ENCODE data around the gene PAN3. TPM values are rescaled to one million over a fixed set of nuclear protein-coding genes. Genes with fewer than 3 reads are reported as not detected.

PAN3 gene, protein sequence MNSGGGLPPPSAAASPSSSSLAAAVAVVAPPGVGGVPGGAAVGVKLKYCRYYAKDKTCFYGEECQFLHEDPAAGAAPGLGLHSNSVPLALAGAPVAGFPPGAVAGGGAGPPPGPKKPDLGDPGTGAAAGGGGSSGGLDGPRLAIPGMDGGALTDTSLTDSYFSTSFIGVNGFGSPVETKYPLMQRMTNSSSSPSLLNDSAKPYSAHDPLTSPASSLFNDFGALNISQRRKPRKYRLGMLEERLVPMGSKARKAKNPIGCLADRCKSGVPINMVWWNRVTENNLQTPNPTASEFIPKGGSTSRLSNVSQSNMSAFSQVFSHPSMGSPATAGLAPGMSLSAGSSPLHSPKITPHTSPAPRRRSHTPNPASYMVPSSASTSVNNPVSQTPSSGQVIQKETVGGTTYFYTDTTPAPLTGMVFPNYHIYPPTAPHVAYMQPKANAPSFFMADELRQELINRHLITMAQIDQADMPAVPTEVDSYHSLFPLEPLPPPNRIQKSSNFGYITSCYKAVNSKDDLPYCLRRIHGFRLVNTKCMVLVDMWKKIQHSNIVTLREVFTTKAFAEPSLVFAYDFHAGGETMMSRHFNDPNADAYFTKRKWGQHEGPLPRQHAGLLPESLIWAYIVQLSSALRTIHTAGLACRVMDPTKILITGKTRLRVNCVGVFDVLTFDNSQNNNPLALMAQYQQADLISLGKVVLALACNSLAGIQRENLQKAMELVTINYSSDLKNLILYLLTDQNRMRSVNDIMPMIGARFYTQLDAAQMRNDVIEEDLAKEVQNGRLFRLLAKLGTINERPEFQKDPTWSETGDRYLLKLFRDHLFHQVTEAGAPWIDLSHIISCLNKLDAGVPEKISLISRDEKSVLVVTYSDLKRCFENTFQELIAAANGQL
- total RNA-seq: 10 to 100 TPM; 32.9 to 65.4 TPM
- polyA plus RNA-seq: 10 to 100 TPM; 10.3 to 14.0 TPM
- long read RNA-seq, donor 1: 0 reads
- long read RNA-seq, donor 2: 0 reads
- long read RNA-seq, donor 3: 0 reads
- long read RNA-seq, donor 4, full-length matches to known transcripts: 1 of 1 reads
- long read RNA-seq, donor 4, partial matches to known transcripts: 0 of 1 reads
- long read RNA-seq, donor 4, other reads (novel, unspliced or antisense): 0 of 1 reads
- long read RNA-seq, donor 5, full-length matches to known transcripts: 1 of 9 reads
- long read RNA-seq, donor 5, partial matches to known transcripts: 8 of 9 reads
- long read RNA-seq, donor 5, other reads (novel, unspliced or antisense): 0 of 9 reads

DNA sequence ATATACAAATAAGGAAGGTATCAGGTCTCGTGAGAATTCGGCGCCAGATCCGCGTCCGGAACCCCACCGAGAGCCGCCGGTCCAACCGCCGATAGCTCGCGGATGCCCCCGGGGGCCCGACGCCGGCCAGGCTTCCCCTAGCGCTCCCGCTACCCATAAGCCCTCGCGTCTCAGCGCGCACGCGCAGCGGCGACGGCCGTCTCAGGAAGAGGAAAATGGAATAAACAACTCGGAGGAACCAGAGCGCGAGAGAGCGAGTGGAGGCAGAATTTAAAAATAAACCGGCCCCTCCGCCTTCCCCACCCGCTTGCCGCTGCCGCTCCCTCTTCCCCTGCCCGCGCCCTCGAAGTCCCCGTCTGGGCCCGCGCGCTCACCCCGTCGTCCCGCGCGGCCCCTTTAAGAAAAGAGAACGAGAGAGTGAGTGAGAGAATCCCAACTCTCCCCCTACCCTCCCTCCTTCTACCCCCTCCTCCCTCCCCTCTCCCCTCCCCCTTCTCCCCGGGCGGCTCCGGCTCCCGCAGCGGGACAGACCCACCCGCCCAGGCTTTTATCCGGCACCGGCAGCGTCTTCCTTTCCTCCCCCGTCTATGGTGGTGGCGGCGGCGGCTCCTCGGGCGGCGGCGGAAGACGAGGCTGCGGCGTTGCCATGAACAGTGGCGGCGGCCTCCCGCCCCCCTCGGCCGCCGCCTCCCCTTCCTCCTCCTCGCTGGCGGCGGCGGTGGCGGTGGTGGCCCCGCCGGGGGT is at the start of gene PAN3:
TSS of gene PAN3 (plus strand) at position 534 of the 744 bp plus-strand sequence. CDS start at position 647, 113 bp downstream.
- Histone ChIP-seq H3K27me3 (ENCODE audit: control insufficient read depth in 3 of 3, insufficient read depth in 3 of 3, low read length in 2 of 3) (no peaks in the 10 kb centered on the region), H3K9ac (ENCODE audit: insufficient read depth in 1 of 2, low read length in 2 of 2) (peak within 1 kb of the TSS; percentile 73 to 88), H3K36me3 (ENCODE audit: control insufficient read depth in 4 of 4, insufficient read depth in 4 of 4, low read length in 4 of 4) (peaks cover 0 to 5% (median 0%) of the 10 kb centered on the region in 4 donors), H3K27ac (ENCODE audit: low read depth in 1 of 2, low read length in 1 of 2) (peak within 1 kb of the TSS; percentile 99), H3K4me1 (ENCODE audit: control insufficient read depth in 5 of 5, insufficient read depth in 5 of 5, low read length in 5 of 5) (peaks cover 0 to 20% (median 4%) of the 10 kb centered on the region in 5 donors), H3K4me3 (peak within 1 kb of the TSS; percentile 97), H3K9me3 (ENCODE audit: control insufficient read depth in 4 of 4, insufficient read depth in 3 of 4, low read length in 3 of 4) (no peaks in the 10 kb centered on the region)
- WGBS, 2 donors: 1% methylated on average over 57 to 84 of the region's 84 CpGs
- TF ChIP-seq, protein P1, sequence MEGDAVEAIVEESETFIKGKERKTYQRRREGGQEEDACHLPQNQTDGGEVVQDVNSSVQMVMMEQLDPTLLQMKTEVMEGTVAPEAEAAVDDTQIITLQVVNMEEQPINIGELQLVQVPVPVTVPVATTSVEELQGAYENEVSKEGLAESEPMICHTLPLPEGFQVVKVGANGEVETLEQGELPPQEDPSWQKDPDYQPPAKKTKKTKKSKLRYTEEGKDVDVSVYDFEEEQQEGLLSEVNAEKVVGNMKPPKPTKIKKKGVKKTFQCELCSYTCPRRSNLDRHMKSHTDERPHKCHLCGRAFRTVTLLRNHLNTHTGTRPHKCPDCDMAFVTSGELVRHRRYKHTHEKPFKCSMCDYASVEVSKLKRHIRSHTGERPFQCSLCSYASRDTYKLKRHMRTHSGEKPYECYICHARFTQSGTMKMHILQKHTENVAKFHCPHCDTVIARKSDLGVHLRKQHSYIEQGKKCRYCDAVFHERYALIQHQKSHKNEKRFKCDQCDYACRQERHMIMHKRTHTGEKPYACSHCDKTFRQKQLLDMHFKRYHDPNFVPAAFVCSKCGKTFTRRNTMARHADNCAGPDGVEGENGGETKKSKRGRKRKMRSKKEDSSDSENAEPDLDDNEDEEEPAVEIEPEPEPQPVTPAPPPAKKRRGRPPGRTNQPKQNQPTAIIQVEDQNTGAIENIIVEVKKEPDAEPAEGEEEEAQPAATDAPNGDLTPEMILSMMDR (IDR thresholded peaks at IDR 0.05; ENCODE audit: control extremely low read depth, extremely low read depth): no peak
- peak; percentile 93 to 96 (median 95) for DNase-seq
- ATAC-seq (ENCODE audit: insufficient read depth, low FRiP score): peak; percentile 82

GRCh38 chr13:28089065-28089464 is 49.3 kb upstream of the PAN3 start:
- H3K9me3 ChIP-seq (ENCODE audit: control insufficient read depth in 4 of 4, insufficient read depth in 3 of 4, low read length in 3 of 4): no peaks in the 10 kb centered on the region
- TF ChIP-seq, protein P1 (IDR thresholded peaks at IDR 0.05; ENCODE audit: control extremely low read depth, extremely low read depth): no peak
- H3K27ac ChIP-seq (ENCODE audit: low read depth in 1 of 2, low read length in 1 of 2): no peak overlapping the region
- H3K4me1 ChIP-seq (ENCODE audit: control insufficient read depth in 5 of 5, insufficient read depth in 5 of 5, low read length in 5 of 5): no peaks in the 10 kb centered on the region
- ATAC-seq (ENCODE audit: insufficient read depth, low FRiP score) (no peak), DNase-seq (no peak)
- H3K9ac ChIP-seq (ENCODE audit: insufficient read depth in 1 of 2, low read length in 2 of 2): no peak overlapping the region
- no peak overlapping the region for H3K4me3 ChIP-seq
- no peaks in the 10 kb centered on the region for H3K36me3 ChIP-seq (ENCODE audit: control insufficient read depth in 4 of 4, insufficient read depth in 4 of 4, low read length in 4 of 4)
- H3K27me3 ChIP-seq (ENCODE audit: control insufficient read depth in 3 of 3, insufficient read depth in 3 of 3, low read length in 2 of 3): peaks cover 0 to 5% (median 0%) of the 10 kb centered on the region in 3 donors
- 36 to 40% methylated on average over 1 of the region's 1 CpG for WGBS, 2 donors

DNA sequence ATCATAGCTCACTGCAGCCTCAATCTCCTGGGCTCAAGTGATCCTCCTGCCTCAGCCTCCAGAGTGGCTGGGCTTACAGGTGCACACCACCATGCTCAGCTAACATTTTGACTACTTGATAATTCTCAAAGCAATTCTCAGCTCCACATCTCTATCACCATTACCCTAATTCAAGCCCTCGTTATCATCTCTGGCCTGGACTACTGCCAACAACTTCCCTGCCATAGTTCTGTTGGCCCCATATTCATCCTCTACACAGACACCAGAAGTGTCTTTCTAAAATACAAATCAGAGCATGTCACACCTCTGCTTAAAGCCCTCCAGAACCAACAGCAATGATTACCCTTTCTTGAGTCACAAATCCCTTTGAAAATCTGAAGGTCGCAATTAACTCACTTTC is 45.9 kb upstream of the PAN3 start:
- no peak for DNase-seq
- Histone ChIP-seq H3K4me3 (no peak overlapping the region), H3K36me3 (ENCODE audit: control insufficient read depth in 4 of 4, insufficient read depth in 4 of 4, low read length in 4 of 4) (no peaks in the 10 kb centered on the region), H3K4me1 (ENCODE audit: control insufficient read depth in 5 of 5, insufficient read depth in 5 of 5, low read length in 5 of 5) (no peaks in the 10 kb centered on the region), H3K27me3 (ENCODE audit: control insufficient read depth in 3 of 3, insufficient read depth in 3 of 3, low read length in 2 of 3) (peaks cover 0 to 14% (median 8%) of the 10 kb centered on the region in 3 donors), H3K9ac (ENCODE audit: insufficient read depth in 1 of 2, low read length in 2 of 2) (no peak overlapping the region), H3K27ac (ENCODE audit: low read depth in 1 of 2, low read length in 1 of 2) (no peak overlapping the region), H3K9me3 (ENCODE audit: control insufficient read depth in 4 of 4, insufficient read depth in 3 of 4, low read length in 3 of 4) (no peaks in the 10 kb centered on the region)
- ATAC-seq (ENCODE audit: insufficient read depth, low FRiP score): no peak
- 52 to 61% methylated on average over 2 of the region's 2 CpGs for WGBS, 2 donors
- TF ChIP-seq, protein P1 (IDR thresholded peaks at IDR 0.05; ENCODE audit: control extremely low read depth, extremely low read depth): no peak

Measured in lung (tissue), 16 donors.